Activated CD4-positive, CD25-positive, alpha-beta regulatory T cell treated with anti-CD3 and anti-CD28 coated beads, Interleukin-2, amount 50 U/mL, for 72 hours (primary cell): Measurements from ENCODE around the gene LPIN2.
"Not testable (repeated sequence)": the region's sequence is repeated elsewhere in the genome, so short reads cannot be mapped to it uniquely, and the experiment has no call there.

Experiments used
- DNase-seq: peaks from one replicate; pipeline ENCODE4 v3.0.0; 2021

LPIN2 gene

DNA sequence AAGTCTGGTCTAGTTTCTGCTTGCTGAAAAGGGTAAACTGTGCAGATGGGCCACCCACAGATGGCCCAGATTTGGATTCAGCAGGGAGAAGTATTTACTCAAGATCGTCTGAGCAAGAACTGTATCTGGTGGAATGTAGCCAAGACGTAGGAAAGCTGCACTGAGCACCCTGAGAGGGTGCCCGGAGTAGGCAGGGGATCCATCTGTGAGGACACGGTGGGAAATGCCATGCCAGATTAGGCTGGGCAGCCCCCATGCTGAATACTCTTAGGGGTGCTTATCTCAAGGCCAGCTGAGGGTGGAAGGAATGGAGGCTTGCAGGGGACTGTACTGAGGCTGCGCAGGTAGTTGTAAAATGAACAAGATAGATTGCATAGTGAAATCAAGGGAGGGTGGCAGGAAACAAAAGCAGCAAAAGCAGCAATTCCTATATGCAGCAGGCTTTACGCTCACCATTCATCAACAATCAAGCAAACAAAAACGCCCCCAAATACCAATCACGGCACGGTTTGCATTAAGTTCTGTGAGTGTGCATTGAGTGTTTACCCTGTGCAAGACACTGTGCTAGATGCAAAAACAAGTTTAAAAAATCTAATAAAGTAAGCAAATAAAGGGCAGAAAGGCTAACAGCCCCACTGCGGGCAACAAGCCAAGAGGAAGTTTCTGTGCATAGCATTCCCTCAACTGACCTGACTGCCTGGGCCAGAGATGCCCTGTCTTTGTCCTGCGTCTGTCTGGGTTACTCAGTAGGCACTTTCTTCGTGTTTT lies 32.2 kb upstream of the LPIN2 start:
- DNase-seq, result no peak

DNA sequence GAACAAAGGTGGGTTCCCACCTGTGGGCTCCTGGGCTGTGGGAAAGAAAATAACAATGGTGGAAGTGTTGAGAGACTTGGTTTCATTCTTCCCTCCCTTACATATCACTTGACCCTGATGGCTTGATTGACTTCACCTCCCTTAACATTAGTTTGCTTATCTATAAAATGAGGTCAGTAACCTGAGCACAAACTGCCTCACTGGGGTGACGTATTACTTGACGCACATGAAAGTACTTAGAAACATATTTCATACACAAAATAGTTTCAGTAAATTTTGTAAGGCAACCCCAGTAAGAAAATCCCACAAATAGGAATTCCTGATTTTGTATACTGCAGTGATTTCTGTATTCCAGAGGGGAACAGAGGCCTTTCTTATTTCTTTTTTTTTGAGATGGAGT lies 29.4 kb upstream of the LPIN2 start:
- DNase-seq, result no peak

DNA sequence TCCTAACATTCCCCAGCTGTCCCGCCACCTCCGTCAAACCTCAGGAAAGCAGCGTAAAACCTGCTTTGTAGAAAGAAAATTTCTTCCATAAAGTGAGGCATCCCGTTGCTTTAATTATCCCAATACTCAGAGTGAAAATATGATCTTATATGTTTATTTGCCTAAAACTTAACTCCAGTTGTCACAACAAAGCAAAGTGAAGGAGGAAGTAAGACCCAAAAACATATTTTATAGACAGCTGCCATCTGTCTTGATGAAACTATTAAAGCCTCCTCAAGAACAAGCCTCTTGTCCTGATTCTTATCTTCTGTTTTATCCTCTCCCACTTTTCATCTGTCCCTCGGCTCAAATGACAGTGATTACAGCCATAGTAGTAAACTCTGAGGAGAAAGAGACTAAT lies 28.9 kb upstream of the LPIN2 start:
- DNase-seq, result no peak

DNA sequence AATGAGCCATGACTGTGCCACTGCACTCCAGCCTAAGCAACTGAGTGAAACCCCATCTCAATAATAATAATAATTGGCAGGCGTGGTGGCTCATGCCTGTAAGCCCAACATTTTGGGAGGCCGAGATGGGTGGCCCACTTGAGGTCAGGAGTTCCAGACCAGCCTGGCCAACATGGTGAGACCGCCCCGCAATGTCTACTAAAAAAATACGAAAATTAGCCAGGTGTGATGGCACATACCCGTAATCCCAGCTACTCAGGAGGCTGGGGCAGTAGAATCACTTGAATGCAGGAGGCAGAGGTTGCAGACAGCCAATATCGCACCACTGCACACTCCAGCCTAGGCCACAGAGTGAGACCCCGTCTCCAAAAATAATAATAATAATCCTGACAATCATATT lies 27.9 kb upstream of the LPIN2 start:
- DNase-seq, result no peak

DNA sequence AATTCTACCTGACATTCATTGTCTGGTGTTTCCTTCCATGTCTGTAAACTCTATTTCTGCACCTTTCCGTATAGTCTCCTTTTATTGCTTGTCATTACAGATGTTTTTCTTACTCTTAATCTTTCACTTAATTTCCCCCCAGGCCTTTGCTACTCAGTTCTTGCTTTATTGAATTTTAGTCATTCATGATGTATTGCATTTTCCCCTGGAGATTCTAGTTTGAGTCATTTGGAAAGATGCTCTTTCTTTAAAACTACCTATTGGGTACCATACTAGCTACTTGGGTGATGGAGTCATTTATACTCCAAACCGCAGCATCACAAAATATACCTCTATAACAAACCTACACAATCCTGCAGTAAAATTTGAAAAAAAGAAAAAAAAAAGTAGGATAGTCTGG lies 27.2 kb upstream of the LPIN2 start:
- no peak for DNase-seq

DNA sequence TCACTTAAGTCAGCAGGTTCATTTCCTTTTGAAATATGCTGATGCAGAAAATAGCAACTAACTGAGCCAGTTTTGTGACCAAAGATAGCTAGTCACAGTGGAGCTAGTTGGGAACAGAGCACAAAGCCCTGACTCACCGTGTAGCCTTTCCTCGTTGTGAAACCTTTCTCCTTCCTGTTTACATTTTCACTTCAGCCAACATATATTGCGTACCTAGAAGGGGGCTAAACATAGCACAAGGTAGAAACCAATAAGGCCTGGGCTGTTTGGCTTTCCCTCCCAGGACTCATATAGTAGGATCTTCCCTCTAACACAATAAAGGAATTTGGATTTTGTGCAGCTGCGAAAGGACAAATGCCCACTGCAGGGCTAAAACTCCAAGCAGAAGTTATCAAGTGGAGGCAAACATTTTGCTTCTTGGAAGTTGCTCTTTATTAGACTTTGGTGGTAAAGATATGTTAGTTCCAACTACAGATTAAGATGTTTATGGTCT lies 24.5 kb upstream of the LPIN2 start:
- DNase-seq, result no peak

DNA sequence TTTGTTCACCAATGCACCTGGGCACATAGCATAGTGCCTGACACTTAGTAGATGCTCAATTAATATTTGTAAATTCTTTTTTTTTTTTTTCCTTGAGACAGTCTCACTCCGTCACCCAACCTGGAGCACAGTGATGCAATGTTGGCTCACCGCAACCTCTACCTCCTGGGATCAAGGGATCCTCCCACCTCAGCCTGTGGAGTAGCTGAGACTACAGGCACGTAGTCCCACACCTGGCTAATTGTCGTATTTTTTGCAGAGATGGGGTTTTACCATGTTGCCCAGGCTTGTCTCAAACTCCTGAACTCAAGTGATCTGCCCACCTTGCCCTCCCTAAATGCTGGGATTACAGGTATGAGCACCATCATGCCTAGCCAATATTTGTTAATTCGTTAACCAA lies 23.2 kb upstream of the LPIN2 start:
- no peak for DNase-seq

DNA sequence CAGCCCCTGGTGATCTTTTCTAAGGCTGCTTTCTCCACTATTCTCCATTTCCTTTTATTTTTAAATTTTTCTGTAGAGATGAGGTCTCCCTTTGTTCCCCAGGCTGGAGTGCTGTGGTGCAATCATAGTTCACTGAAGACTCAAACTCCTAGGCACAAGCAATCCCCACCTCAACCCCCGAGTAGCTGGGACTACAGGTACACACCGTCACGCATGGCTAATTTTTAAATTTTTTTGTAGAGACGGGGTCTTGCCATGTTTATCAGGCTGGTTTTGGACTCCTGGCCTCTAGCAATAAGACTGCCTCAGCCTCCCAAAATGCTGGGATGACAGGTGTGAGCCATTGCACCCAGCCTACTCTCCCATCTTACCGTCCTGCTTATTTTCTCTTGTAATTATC lies 22.7 kb upstream of the LPIN2 start:
- no peak for DNase-seq

DNA sequence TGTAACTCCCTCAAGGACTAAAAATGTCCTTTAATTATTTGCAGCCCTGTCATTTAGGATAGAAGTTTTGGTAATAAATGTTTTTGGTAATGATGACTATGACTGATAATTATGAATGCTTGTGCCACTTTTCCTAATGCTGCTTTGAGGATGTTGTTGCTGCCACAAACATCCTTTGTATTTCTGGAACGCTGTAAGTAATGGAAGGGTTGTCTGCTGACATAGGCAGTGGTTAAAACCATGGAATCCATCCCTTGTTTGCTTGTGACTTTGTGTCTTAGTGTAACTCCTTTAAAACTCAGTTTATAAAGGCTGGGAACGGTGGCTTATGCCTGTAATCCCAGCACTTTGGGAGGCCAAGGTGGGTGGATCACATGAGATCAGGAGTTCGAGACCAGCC lies 19.8 kb upstream of the LPIN2 start:
- DNase-seq, result no peak

DNA sequence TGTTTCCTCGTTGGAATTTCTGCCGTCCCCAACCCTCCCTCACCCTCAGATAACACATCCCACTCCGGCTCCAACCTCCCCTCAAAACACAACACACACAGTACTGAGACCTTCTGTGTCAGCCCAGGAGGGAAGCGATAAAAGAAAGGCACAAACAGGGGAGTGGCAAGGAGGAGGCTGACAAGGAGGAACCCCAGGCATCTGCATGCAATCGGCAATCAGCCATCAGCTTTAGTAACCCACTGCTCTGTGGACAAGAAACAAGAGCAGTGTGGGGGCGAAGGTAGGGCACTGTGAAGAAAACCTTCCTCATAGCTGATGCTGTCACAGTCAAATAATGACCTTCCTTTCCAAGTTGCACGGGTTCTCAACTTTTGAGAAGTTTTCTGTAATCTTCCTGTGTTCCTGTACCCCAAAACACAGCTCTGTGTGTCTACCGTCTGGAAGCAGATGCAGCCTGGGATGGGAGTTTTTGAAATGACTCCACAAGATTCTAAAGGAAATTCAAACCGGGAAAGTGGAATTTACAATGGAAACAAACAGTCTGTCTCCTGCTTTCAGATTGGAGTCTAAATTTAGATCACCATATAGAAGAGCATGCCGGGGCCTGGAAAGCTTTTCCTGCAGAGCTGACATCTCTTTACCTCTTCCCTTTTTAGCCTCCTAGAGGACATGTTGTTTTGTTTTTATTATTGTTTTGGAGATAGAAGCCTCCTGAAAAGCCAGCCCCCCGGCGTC lies 16.4 kb upstream of the LPIN2 start:
- DNase-seq, result no peak

DNA sequence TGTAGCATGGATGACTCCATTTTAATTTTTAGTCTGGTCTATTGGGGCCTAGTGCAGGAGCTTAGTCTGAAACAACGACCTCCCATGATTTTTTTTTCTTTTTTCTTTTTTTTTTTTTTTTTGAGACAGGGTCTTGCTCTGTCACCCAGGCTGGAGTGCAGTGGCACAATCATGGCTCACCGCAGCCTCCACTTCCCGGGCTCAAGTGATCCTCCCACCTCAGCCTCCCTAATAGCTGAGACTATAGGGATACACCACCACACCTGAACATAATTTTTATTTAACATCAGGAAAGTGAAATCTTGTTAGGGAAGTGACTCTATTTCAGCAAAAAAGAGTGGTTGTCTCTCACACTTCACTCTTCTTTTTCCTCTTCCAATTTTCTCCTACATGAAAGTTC lies 15.2 kb upstream of the LPIN2 start:
- DNase-seq, result not testable (repeated sequence)

DNA sequence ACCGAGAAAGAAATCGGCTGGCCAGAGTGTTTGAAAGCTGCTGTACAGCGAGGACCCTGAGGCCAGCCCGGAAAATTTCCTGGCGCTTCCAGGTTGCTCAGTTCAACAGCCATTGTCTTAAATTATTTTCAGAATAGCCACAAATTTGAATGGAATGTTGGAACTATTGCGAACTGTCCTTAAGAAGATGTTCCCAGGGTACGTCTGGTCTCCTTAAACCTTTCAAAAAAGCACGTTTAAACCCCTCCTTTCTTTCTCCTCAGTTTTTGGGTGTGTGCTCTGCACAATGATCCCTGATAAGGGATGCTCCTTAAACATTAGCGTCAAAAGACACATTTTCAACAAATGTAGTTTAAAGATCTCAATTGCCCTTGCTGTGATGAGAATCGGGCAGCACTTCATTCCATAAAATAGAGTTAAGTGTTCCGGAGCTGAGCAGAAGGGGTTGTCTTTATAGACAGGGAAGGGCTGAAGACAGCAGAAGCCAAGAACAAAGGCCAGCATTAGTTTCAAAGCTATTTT lies 14.5 kb upstream of the LPIN2 start:
- DNase-seq, result no peak

DNA sequence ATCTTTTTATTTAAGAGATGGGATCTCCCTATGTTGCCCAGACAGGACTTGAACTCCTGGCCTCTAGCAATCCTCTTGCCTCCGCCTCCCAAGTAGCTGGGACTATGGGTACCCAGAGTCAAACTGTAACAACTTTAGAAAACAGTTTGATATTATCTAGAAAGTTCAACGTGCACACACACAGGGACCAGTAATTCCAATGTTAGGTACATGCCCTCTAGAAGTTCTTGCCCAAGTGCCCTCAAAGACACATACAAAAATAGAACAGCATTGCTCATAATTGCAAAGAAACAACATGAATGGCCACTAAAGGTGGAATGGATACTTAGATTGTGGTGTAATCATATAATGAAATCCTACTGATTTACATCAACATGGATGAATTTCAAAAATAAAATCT lies 12.6 kb upstream of the LPIN2 start:
- DNase-seq, result no peak

DNA sequence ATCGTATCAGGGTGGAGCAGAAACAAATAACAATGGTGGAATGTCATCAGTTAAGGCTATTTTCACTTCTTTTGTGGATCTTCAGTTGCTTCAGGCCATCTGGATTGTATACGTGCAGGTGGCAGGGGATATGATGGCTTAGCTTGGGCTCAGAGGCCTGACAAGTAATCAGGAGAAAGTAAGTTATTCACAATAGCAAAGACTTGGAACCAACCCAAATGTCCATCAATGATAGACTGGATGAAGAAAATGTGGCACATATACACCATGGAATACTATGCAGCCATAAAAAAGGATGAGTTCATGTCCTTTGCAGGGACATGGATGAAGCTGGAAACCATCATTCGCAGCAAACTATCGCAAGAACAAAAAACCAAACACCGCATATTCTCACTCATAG lies 10.7 kb upstream of the LPIN2 start:
- not testable (repeated sequence) for DNase-seq

DNA sequence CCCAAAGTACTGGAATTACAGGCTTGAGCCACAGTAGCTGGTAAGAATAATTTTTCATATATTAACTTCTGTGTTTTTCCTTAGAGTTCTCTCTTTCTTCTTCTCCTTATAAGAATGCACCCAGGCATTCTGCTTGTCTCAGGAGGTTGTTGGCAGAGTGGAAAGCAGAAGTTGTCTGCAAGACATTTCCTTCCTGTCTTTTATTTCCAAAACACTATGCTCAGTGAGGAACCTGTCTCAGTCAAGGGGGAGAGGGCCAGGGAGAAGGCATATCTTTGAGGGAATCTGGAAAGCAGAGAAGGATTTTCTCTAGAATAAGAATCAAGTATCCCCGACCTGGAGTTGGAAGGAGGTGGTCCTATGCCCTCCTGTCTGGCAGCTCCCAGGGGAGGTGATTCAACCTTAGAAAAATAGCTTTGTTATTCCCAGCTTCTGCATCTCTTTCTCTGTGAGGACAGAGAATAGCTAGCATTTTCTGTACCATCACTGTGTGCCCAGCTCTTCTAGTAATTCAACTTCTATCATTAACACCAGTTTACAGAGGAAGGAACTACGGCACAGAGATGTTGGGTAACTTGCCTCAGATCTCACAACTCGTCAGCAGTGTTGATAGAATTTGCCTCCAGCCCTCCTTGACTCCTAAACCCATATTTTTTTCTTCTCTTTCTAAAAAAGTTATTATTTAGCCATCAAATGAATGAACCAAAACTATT lies 3.8 kb upstream of the LPIN2 start:
- DNase-seq, result no peak

DNA sequence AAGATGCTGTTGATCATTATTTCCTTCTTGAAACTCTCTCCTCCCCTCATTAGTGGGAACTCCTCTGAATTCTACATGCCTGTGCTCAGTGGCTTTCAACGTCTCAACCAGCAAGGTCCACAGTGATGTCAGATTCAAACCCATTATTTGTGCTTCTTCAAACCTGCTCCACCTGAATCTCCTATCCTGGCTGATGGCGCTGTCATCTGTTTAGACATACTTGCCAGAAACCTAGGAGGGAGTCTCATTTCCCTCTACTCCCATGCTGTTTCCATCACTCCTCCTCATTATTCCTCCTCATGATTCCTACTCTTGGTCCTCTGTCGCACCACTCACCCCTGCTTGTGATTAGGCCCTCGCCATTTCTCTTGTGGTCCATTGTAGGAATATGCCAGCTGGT lies 2.9 kb upstream of the LPIN2 start:
- no peak for DNase-seq

DNA sequence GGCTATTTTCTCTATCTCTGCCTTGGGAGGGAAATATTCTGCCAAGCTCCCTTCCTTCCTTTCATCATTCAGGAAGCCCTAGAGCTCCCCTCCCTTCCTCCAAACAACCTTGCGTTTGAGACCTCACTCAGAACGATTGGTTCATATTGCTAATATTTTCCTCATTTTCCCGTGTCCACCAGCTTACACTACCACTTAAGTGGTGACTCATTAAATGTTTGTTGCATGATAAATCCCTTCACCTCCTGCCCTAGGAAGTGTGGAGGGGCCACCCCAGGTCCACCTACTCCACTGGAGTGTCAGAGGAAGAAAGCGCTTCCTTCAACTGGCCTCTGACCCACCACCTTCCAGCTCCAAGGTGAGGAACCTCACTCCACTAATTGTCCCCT lies 2.3 kb upstream of the LPIN2 start:
- no peak for DNase-seq

DNA sequence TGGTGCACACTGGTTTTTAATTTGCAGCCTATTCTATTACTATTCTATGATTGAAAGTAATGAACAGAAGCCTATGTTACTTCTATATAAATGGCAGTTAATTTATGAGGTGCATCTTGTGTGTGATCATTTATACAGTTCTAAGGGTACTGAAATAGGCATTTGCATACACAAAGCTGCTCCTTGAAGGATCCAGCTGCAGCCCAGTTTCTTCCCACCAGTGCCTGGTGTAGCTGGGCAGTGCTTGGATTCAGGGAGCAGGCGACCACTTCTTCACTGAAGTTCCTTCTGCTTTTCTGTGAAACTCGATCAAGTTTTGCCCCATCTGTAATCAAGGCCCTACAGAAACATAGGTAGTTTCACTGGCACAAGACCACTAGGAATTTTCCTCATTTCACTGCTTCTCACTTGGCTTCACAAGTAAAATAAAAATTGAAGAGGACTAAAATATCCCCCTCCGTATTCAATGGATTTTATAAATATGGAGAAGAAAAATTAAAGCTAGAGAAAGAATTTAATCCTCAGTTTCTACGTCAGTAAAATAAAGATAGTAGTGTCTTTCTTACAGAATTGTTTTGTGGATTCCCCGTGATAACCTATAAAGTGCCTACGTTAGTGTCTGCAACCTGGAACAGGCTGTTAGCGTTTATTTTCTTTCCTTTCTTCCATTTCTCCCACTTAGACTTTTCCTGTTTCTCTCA lies 1.7 kb upstream of the LPIN2 start:
- DNase-seq, result no peak

DNA sequence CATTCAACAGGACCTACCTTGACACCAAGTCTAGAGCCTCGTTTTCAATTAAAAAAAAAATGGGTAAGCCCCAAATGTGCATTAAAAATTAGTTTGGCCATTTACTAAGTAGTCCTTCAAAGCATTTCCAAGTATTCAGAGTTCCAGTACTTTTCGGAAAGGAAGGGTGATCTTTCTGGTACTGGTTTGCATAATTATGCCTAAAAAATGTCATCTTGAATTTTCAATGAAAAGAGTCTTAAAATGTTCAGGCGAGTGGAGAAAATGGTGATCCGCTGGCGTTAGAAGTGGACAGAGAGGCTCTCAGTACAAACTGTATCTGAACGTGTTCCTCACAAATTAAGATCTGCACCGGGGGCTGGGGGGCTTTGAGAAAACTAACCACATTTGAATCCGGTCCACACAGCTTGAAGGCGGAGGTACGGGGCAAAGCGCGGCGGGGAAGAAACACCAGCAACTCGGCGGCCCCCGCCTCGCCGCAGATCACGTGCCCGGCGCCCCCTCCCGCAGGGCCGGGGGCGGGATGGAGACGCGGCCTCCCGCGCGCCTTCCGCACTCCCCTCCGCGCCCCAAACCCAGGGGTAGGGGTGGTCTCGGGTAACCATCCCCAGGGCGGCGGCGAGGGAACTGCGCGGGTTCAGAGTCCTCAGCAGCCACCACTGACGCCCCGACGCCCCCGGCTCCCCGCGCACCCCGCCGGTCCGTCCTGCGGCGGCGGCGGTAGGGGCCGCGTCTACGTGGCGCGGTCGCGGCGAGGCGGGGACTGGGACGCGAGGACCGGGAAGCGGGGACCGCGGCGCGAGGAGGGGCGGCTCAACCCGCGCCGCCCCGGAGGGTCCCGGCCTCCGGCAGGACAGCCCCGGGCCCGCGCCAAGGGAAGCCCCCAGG lies 564 bp downstream of the LPIN2 start:
- DNase-seq, result no peak

DNA sequence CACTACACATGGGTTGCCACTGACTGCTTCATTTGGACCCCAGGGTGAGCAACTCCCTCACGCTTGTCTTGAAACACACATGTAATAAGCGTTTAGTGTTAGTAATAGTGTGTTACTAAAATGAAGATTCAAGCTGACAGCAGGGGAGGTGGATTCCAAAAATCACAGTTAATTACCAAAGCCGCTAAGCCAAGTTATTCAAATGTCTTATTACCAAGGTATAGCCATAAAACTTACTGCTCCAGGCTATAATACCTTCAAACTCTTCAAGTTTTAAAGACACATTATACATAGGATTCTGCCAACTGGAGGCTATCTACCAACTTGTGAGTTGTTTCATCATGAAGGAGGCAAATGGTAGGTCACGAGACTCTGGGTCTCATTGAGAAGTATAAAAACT lies 2.9 kb downstream of the LPIN2 start:
- no peak for DNase-seq

DNA sequence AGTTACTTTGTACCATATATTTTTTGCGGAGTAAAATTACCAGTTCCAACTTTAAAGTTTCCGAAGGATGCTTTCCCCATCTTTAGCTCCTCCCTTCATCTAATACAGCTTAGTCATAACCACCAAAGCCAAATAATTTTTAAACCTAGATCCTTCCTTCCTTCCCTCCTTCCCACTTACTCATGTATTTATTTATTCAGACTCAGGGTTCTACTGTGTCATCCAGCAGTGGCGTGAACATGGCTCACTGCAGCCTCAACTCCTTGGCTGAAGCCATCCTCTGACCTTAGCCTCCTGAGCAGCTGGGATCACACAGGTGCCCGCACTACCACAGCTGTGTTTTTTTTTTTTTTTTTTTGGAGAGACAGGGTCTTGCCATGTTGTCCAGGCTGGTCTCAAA lies 4.4 kb downstream of the LPIN2 start:
- no peak for DNase-seq

DNA sequence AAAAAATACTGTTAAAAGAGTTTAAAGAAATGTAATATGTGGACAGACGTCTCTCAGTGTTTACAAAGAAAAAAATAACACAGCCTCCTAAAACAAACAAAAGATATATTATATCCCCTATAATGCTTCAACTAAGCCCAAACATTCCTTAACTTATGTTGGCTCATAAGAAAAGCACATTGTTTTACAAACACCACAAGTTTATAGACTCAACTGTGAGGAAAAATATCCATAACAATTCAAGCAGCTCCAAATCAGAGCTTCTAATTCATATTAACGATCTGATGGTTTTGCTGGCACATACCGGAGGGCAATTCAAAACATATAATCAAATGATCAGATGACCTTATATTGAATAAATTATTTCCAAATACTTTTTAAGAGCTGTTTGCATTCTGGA lies 5.5 kb downstream of the LPIN2 start:
- DNase-seq, result no peak
